NCI-H2029 treated with DMSO at 0.1 percent for 48 hours (cell line): ENCODE results near the gene DDX17.
A peak's percentile ranks its signal among the peaks of the same experiment; 100 is the strongest.

ENCODE experiments used
- DNase-seq: peaks from one replicate; lab custom pipeline; 2025; lab: John Stamatoyannopoulos, UW

The DDX17 gene

DNA sequence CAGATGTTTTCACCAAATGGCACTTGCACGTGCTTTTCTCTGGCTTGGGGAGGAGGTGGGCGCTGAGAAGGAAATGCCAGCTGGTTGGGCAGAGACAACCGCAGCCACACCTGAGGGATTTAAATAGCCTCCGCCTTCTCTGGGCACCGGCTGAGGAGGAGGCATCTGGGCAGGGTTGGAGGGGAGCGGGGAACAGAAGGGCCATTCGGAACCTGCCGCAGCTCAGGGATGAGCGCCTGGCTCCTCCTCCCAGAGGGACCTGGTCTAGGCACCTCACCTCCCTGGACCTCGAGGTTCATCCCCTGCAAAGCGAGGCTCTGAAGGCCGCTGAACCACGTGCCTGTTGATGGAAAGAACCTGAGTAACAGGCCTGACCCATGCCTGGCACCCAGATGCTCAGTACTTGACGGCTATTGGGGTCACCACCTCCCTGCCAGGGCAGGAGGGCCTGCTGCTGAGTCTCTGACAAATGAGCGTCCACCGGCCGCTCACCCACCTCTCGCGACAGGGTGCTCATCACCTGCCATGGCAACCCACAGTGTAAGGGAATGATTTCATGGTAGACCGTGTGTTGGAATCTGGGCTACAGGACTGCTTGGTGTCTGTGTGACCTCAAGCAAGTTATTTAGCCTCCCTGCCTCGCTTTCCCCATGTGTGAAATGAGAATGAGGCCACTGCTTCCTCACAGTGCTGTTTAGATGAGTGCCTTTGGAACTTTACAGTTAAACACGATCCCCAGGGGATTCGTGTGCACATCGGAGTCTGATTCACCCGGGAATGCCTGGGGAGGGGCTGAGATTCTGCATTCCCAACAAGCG lies 40.2 kb downstream of the DDX17 start:
- no peak for DNase-seq

DNA sequence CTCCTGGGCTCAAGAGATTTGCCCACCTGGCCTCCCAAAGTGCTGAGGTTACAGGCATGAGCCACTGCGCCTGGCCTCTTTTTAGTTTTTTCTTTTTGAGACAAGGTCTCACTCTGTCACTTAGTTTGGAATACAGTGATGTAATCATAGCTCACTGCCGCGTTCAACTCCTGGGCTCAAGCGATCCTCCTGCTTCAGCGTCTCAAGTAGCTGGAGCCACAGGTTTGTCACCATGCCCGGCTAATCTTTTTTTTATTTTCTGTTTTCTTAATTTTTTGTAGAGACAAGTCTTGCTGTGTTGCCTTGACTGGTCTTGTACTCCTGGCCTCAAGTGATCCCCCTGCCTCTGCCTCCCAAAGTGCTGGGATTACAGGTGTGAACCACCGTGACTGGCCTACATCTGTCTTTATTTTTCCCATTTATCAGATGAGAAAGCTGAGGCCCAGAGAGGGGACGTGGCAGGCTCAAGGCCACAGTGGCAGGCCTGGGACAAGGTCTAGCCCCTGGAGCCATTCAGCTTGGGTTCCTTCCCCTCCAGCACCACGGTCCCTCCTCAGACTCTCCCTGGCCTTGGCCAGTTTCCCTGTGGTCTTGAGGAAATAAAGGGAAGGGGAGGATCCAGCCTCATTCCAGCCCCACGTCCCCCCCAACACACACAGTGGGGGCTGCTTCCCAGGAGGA lies 41.0 kb downstream of the DDX17 start:
- no peak for DNase-seq

DNA sequence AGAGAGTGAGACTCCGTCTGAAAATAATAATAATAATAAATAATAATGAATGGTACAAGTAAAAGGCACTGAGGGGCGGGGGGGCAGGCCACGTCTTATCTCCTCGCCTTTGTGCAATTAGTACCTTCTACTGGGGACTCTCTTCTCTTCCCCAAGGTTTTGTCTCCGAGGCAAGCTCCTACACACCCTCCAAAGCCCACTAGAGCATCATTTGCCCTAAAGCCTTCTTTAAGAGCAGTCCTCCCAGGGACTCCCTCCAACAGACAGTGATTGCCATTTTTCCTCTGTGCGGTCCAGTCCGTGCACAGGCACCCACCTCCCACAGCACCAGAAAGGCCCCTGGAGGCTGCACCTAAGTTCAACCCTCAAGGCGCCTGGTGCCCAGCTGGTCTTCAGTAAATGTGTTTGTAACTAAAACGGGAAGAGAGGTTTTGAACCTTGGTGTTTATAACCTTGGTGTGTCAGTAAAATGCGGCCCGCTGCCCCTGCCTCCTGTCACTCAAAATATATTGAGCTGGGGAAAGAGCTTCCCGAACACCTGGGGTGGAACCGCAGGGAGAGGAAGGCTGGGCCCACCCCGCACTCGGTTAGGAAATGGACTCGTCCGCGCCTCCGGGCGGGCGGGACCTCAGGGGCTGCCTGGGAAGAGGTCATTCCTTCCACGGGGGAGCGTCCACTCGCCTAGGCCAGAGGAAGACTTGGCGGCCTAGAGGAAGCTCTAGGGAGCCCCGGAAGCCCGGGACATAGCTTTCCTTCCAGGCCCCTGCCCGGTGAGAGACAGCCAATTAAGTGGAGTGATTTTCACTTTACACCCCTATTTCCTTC lies 42.9 kb downstream of the DDX17 start:
- no peak for DNase-seq

DNA sequence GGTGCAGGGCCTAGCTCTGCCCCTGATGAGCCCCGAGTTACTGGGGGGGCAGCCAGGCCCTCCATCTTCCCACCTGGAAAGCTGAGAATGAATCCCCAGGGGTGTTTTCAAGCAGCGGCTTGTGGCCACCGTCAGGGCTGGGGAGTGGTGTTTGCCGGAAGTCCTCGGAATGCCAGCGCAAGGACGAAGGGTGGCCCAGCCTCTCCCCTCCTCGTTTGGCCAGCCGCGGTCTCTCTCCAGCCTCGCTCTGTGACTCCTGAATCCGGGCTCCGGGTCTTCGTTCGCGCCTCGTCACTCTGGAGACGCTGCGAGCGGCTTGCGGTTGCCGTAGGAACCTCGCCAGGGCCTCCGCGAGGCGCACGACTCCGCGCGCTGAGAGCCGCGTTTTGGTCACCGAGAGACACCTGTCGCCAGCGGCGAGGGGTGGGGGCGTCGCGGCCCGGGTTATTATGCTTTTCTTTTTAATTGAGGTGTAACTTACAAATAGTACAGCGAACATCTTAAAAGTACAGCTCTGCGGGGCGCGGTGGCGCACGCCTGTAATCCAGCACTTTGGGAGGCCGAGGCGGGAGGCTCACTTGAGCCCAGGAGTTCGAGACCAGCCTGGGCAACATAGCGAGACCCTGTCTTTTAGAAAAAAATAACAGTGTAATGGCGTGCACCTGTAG lies 44.6 kb downstream of the DDX17 start:
- peak; percentile 36 for DNase-seq

DNA sequence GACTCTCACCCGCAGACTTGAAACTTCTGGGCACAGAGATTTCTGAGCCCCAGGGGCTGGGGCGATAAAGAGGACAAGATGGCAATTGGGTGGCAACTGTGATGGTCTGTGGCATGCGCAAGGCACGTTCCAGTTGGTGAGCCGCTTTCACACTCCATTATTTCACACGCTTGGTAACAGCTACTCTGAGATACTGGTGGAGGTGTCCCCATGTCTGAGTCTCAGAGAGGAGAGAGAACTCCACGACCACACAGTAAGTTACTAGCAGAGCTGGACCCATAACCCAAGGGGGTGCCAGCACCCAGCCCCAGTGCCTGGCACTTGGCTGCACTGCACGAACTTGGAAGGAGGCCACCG lies 45.1 kb downstream of the DDX17 start:
- DNase-seq, result no peak

DNA sequence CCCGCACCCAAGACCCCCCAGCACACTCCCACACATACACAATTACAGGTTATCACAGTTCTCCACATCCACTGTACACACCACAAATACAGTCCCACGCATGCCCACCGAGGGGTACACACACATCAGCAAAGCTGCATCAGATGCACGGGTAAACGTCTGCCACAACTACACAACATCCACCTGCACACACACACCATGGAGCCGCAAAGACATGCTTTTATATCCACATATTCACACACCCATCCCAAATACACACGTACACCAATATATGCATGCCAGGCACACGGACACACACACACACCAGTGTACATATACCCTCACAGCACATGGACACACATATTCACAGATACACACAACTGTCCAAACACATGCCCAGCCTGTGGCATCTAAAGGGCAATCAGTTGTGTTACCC lies 45.7 kb downstream of the DDX17 start:
- no peak for DNase-seq

DNA sequence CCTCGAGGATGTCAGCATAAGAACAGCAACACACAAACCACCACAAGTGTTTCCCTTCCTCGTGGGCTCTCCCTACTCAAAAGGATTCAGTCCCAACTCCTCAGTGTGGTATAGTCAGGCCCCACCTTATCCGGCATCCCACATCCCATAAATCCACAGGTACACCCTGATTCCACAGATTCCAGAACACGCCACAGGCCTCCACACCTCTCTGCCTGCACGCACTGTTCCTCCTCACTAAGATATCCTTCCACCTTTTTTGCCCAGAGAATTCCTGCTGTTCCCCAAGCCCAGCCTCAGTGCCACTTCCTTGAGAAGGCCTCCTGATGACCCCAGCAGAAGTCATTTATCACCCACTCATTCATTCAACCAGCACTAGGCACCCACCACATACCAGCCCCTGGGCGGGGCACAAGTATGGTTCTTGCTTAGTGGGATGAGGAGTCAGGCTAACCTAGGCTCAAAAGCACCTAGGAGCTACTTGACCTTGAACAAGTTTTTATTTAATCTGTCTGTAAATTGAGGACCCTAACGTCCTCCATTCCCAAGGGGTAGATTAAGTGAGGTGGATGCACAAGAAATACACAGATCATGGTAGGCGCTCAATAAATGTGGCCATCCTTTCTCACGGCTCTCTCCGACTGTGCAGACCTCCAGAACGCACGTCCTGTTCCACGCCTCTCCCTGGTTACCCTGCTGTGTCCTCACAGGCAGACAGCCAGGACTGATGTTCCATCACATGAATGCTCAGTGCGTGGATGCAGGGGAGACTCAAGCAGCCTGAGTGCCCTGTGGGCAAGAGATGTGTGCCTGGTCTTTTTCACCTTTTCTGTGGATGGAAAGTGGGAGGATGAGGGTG lies 49.0 kb downstream of the DDX17 start:
- no peak for DNase-seq

DNA sequence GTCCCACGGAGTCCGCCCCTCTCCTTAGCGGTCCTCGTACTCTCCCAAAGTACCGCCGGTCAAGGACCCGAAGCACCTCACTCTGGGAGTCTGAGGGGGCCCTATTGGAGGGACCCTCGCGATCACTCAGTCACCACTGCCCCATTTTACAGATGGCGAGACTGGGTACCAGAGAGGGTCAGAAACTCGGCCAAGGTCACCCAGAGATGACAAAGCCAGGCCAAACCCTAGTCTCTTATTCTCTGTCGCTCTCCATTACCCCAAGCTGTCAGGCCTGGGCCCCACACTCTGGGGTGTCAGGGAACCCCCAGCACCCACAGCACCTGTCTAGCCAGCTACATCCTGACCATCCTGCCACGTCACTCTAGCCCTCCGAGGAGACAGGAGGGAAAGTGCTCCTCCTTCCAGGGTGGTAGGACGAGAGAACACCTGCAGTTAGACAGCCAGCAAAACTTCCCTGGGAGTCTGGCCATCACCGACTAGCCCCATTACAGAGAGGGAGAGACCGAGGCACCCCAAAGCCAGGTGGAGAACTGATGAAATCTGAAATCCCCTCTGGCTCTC lies 49.8 kb downstream of the DDX17 start:
- DNase-seq, result no peak

DNA sequence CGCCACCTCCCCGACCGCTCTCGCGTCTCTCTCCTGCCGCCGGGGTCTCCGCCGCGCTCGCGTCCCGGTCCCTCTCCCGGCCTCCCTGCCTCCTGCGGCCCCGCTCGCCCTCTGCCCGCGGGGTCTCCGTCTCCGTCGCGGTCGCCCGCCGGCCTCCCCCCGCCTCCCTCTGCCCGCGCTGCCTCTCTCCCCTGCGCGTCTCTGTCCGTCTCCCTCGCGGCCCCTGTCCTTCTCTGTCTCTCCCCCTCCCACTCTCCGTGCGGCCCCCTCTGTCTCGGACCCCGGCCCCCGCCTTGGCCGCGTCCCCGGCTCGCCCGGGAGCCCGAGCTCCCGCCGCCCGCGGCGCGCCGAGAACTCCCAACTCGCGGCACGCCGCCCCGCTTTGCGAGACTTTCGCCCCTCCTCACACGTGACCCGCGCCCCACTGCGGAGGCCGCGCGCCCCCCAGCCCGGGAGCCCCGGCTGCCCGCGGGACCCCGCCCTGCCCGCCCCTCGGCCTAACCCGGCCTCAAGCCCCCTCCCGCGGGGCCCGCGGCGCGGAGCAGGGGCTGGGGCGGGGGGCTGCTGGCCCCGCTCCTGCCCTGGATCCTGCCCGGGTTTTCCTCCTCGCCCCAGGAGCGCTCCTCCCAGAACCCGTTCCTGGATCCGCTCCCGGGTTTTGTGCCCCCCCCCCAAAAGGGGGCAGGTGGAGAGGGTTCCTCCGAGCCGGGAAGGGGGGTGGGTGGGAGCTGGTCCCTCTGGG lies 50.4 kb downstream of the DDX17 start:
- no peak for DNase-seq

DNA sequence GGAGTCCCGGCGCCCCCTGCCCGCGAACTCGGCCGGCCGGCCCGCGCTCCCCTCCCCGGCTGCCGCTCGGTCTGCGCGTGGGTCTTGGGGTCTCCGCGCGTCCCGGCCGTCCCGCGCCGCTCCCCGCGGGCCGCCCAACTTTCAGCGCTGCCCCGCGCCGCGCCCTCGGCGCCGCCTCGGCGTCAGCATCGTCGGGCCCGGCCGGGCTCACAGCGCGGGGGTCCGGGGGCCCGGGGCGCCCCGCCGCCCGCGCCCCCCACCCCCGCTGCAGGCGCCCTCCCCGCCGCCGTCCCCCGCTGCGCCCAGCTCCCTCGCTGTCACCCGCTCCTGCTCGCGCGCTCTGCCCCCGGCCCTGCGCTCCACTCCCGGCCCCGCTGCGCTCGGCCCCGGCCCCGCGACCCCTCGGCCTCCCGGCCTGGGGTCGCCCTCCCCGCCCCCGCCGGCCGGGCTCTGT lies 51.0 kb downstream of the DDX17 start, which contains the start of gene KCNJ4:
TSS of gene KCNJ4 (minus strand) at position 124 of the 454 bp plus-strand sequence. CDS start 27,067 bp downstream, outside the sequence.
- no peak for DNase-seq

DNA sequence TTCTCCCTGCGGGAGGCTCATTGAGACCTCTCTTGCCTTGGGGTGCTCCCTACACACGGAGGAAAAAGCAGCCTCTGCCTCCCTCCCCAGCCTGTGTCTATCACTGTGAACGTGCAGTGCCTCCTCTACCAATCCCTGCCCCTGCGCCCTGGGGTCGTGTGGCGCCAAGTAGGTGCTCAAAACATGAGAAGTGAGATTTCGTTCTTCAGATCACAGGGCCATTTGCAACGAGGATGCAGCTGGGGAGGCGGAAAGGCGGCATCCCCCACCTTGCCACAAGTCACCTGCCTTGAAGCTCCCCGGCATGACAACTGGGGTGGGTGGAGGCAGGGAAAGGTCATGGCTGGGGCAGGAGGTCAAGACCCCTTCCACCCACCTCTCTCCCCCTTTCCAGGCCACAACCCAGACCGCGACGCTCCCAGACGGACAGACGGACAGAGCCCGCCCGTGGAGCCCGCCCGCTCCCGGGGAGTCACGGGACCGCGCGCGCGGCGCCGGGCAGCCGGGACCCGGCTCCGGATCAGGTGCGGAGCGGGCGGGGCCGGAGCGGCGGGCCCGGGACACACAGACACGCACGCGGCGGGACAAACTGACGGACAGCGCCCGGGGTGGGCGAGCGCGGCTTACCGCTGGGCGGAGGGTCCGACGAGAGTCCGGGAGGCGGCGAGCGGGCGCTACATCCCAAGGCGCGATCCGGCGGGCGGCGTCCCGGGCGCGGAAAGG lies 51.6 kb downstream of the DDX17 start:
- no peak for DNase-seq

DNA sequence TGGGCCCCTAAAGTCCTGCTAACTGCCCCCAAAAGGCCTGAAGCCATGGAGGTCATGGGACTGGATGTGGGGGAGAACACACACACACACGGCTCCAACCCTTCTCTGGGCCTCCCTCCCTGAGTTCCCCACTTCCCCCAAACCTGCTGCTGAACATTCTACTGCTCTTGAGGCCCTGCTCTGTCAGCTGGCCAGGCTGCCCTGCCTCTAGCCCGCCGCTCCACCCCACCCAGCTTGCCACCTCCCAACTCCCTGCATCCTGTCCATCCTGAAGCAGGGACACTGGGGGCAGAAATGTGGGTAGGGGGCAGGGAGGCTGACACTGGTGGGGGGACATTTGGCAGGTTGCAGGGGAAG lies 52.1 kb downstream of the DDX17 start:
- DNase-seq, result no peak

DNA sequence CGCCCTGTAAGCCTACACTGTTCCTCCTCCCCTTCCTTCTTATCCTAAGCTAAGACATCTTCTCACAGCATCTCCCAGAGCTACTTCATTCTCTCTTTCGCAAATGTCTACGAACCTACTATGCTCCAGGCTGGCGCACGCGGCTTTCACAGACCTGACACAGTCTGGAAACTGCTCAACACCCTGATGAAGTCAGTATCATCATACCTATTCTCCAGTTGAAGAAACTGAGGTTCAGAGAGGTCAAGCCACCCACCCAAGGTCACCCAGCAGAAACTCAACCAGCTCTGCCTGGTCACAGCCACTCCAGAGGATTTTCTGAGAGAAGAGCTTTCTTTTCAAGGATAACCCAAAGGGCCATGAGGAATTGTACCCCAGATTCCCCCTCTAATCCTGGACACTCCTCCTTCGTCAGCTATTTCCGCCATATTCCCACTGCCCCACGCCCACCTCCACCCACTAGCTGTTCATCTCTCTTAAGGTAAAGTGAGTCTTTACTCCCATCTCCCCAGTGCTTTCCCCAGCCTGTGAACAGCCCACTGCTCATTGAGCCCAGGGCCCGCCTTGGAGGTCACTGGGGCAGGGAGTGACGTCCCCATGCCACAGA lies 52.9 kb downstream of the DDX17 start:
- DNase-seq, result no peak

DNA sequence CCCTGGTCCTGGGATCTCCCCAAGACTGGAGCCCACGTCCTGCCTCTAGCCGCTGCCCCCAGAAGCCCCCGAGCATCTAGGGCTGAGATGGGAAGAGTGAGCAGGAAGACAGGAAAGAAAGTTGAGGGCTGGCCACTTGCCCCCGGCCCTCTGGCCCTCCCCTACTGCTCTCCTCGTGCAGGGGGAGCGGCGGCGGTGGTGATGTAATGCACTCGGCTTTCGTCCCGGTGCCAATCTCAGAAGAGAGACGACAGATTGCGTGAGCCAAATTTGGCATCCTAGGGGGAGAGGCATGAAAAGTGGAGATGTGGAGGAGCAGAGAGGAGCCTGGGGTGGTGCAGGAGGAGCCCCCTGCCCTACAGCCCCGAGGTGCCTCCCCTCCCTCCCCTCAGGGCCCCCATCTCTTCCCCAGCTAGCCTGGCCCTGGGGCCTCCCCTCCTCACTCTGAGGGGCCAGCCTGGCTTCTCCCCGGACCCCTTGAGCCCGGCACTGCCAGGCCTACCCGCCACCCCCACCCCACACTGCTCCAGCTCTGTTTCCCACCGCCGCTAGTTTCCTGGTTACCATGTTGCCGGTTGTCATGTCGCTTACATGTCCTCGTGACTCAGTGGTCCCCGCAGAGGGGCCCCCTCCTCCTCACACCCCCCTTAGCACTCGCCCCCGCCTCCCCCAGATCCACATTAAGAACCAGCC lies 53.6 kb downstream of the DDX17 start:
- DNase-seq, result no peak

DNA sequence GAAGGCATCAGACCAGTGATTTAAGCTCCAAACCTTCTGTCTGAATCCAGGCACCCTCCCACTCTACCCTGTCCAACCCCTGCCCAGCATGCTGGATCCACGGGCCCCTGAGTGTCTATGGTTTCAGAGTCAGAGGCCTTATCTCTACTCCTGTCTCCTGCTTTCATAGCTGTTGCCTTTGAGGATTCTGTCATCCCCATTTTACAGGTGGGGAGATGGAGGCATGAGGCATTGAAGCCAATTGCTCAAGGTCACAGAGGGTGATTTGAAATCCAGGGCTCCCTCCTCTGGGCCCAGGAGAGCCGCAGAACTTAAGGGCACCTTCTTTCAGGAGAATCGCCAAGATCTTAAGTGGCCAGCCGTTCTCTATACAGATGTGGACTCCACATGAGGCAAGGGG lies 54.2 kb downstream of the DDX17 start:
- no peak for DNase-seq

DNA sequence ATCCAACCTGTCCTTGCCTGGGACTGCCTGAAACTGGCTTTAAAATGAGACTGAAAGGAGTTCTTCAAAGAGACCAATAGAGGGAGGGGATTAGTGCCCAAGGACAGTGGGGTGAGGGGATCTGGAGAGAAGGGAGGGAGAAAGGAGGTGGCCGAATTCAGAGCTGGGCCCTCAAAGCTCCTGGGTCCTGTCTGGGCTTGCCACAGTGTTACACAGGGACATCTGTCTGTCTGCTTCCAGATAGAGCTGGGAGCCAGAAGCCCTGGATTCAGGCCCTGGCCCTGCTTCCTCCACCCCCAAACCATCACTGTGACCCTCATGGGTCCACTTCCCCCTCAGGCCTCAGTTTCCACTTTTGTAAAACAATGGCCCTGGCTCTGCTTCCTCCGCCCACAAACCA lies 54.7 kb downstream of the DDX17 start:
- no peak for DNase-seq

DNA sequence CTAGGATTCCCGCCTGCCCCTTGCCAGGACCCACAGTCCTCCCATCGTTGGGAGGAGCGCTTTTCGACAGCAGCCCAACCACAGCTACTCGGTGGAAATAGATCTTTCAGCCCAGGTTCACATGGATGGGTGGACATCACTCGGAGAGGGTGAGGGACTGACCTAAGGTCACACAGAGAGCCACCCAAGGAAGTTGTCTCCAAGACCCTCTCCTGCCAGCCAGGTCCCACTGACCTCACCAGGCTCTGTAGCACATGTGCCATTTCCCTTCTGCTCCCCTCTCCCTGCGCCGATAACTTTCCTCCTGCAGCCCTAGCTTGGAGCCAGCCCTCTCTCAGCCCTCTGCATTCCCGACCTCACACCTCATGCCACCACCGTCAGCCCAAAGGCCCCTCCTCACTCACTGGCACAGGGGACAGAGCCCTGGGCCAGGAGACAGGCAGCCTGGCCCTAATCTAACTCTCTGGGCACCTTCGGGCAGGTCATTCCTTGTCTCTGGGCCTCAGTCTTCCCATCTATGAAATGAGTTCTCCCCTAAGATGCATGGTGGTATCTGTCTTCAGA lies 55.8 kb downstream of the DDX17 start:
- no peak for DNase-seq

DNA sequence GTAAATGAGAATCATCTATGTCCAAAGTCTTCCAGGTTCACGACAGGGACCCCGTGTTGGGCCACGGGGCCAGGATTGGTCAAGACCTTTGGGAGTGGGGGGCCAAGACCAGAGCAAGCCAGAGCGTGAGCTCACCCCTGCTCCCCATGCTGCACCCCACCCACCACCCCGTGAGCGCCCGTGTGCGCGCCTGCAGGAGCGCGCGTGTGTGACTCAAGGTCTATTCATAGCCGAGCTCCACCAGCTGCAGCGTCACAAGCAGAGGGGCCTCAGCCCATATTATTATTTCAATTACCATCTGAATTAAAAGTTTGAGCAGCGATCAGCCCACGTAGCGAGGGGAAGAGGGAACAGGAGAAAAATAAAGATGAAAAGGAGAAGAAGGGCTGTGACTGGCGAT lies 56.3 kb downstream of the DDX17 start:
- no peak for DNase-seq
